Body of pancreas (tissue), 4 donors: ENCODE measurements around the gene CACNA1C. TPM values are rescaled to one million over a fixed set of nuclear protein-coding genes. Genes with fewer than 3 reads are reported as not detected.

Experiments used
- ATAC-seq: fragments of 150-250 bp; one replicate; pipeline ENCODE4 v1.9.1; 2016
- DNase-seq, 4 donors: peaks; one replicate each; pipeline ENCODE4 v3.0.0-alpha.2; 2019
- H3K27ac ChIP-seq, 4 donors: fragments of 200-600 bp; sonication (generic); 1 replicate in 3 of 4; 2 replicates in 1 of 4; pipeline versions ENCODE4 v1.5.1 to v1.6.1; 2016 to 2019; ENCODE audit warnings: mild to moderate bottlenecking in 1 of 4, mixed read lengths in 1 of 4, moderate library complexity in 1 of 4
- H3K27me3 ChIP-seq, 2 donors: fragments of 200-600 bp; sonication (generic); one replicate each; pipeline ENCODE4 v1.6.0; 2016; ENCODE audit warnings: mild to moderate bottlenecking in 1 of 2
- H3K36me3 ChIP-seq, 2 donors: fragments of 200-600 bp; sonication (generic); replicated peaks in 1 of 2; 2 replicates each; pipeline ENCODE4 v1.5.1; 2016; ENCODE audit warnings: low read depth in 2 of 2; ENCODE audit not compliant: insufficient read depth in 1 of 2
- H3K4me1 ChIP-seq: fragments of 200-600 bp; sonication (generic); one replicate; pipeline ENCODE4 v1.6.0; 2016
- H3K4me3 ChIP-seq, 2 donors: fragments of 200-600 bp; sonication (generic); 1 replicate in 1 of 2; 2 replicates in 1 of 2; pipeline ENCODE4 v1.5.1; 2016 to 2019
- H3K9me3 ChIP-seq, 3 donors: fragments of 200-600 bp; sonication (generic); 1 replicate in 2 of 3; 2 replicates in 1 of 3; pipeline ENCODE4 v1.5.1; 2016
- CTCF ChIP-seq, 7 experiments: fragments of 450-650 bp in 4 of 7; fragments of 200-600 bp in 3 of 7; sonication (generic) in 3 of 7; IDR thresholded peaks; one replicate each; pipeline ENCODE4 v1.5.1; 2016 to 2019; ENCODE audit warnings: antibody characterized with exemption in 7 of 7
- POLR2A ChIP-seq, 3 donors: fragments of 450-650 bp; IDR thresholded peaks; one replicate each; pipeline ENCODE4 v1.6.1; 2016; ENCODE audit warnings: antibody characterized with exemption in 3 of 3, mild to moderate bottlenecking in 2 of 3
- WGBS, 2 donors: methylation state at CpG; one replicate each; pipeline ENCODE4 v1.1.5; 2017; 5-methylcytosine and 5-hydroxymethylcytosine counted together
- intact Hi-C: fragments of 100-400 bp; cut with DNase I; formaldehyde crosslinking; loops from one replicate; pipeline ENCODE4 v1.15.1; 2023
- total RNA-seq, 2 donors: library from RNA; depleted of rRNA; stranded (reverse); fragments of >200 nt; gene quantifications; one replicate each; pipeline ENCODE4 v1.1.0, GENCODE V29; 2016

CACNA1C gene
- total RNA-seq, 2 donors from 2014 or later = 2.3 to 4.4 TPM

GRCh38 chr12:2679816-2680675 is 627.3 kb downstream of the CACNA1C start:
- 69 to 75% methylated on average over 10 to 17 of the region's 18 CpGs for WGBS, 2 donors
- intact Hi-C loops = loop anchor here (10.0 kb wide), 1 partner anchor 105 kb away; no protein-coding TSS in a partner anchor
- H3K27me3 ChIP-seq = no peaks in the 10 kb centered on the region
- H3K36me3 ChIP-seq = no peaks in the 10 kb centered on the region
- DNase-seq (no peak), ATAC-seq (no peak)
- H3K27ac ChIP-seq = no peak overlapping the region
- H3K4me1 ChIP-seq = no peaks in the 10 kb centered on the region
- TF ChIP-seq POLR2A (IDR thresholded peaks at IDR 0.05) (no peak), CTCF (IDR thresholded peaks at IDR 0.05) (no peak)
- H3K4me3 ChIP-seq = no peak overlapping the region
- no peaks in the 10 kb centered on the region for H3K9me3 ChIP-seq

- intact Hi-C loops = loop anchor here (10.0 kb wide), 1 partner anchor 104 kb away; no protein-coding TSS in a partner anchor
- Histone ChIP-seq H3K27ac (no peak overlapping the region), H3K4me1 (no peaks in the 10 kb centered on the region), H3K9me3 (no peaks in the 10 kb centered on the region), H3K36me3 (no peaks in the 10 kb centered on the region), H3K27me3 (no peaks in the 10 kb centered on the region), H3K4me3 (no peak overlapping the region)
- DNase-seq (no peak), ATAC-seq (no peak)
- WGBS, 2 donors = 74 to 85% methylated on average over 2 to 3 of the region's 3 CpGs
- TF ChIP-seq POLR2A (IDR thresholded peaks at IDR 0.05) = no peak
- no peak for TF ChIP-seq CTCF (IDR thresholded peaks at IDR 0.05)
Observed at GRCh38 chr12:2680676-2681039, 627.9 kb downstream of the CACNA1C start.

- no peaks in the 10 kb centered on the region for H3K4me1 ChIP-seq
- H3K27me3 ChIP-seq = no peaks in the 10 kb centered on the region
- intact Hi-C loops = loop anchor here (10.0 kb wide), 1 partner anchor 103 kb away; no protein-coding TSS in a partner anchor
- H3K36me3 ChIP-seq = no peaks in the 10 kb centered on the region
- no peak overlapping the region for H3K27ac ChIP-seq
- H3K4me3 ChIP-seq = no peak overlapping the region
- H3K9me3 ChIP-seq = no peaks in the 10 kb centered on the region
- ATAC-seq (no peak), DNase-seq (no peak)
- TF ChIP-seq CTCF (IDR thresholded peaks at IDR 0.05) = no peak
- TF ChIP-seq POLR2A (IDR thresholded peaks at IDR 0.05) = no peak
- 50 to 55% methylated on average over 7 to 12 of the region's 12 CpGs for WGBS, 2 donors
Observed at GRCh38 chr12:2681450-2682205, 628.8 kb downstream of the CACNA1C start.

- H3K27me3 ChIP-seq = no peaks in the 10 kb centered on the region
- TF ChIP-seq CTCF (IDR thresholded peaks at IDR 0.05) = peak in 5 of 7 experiments; percentile 26 to 64 (median 52)
- no peak for TF ChIP-seq POLR2A (IDR thresholded peaks at IDR 0.05)
- DNase-seq (peak in 2 of 4 donors; percentile 30 to 47), ATAC-seq (no peak)
- no peak overlapping the region for H3K27ac ChIP-seq
- 53 to 72% methylated on average over 4 to 10 of the region's 10 CpGs for WGBS, 2 donors
- H3K9me3 ChIP-seq = no peaks in the 10 kb centered on the region
- H3K36me3 ChIP-seq = no peaks in the 10 kb centered on the region
- H3K4me1 ChIP-seq = no peaks in the 10 kb centered on the region
- intact Hi-C loops = loop anchor here (10.0 kb wide), 1 partner anchor 102 kb away; no protein-coding TSS in a partner anchor
- H3K4me3 ChIP-seq = no peak overlapping the region
Observed at GRCh38 chr12:2682296-2683251, 629.8 kb downstream of the CACNA1C start.
